NCI-H146 (cell line): ENCODE measurements around the gene MPV17L2.

ENCODE experiments used
- DNase-seq: peaks from one replicate; lab custom pipeline; 2025; lab: John Stamatoyannopoulos, UW

MPV17L2 gene

GRCh38 chr19:18218600-18218999, 25.6 kb downstream of the MPV17L2 start:
- DNase-seq: no peak

- DNase-seq: no peak
These were observed 27.1 kb downstream of the MPV17L2 start for GRCh38 chr19:18219911-18220631.

DNA sequence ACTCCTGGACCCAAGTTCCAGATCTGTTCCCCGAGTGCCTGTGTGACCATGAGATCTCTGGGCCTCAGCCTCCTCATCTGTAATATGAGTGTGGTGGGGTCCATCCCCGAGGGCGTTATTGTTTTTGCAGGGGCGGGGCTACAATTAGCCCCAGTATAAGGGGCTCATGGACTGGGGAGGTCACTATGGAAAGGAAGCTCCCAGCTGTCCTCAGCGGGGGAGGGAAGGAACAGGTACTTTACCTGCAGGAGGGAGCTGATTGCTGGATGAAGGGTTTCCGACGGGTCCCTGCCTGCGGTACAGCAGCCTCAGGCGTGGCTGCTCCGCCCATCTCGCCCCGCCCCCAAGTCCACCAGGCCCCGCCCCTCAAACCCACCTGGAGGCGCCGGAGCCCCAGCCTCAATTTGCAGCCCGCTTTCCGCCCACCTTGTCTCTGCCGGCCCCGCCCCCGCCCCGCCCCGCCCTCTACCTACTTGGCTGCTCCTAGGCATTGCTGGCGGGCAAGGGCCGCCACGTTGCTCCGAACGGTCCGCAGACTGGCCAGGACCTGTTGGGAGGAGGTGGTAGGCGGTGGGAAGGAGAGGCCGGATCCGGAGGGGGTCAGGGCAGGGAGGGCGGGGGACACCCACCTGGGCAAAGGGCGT, 27.7 kb downstream of the MPV17L2 start:
- DNase-seq: peak; percentile 85

- no peak for DNase-seq
These were observed 29.1 kb downstream of the MPV17L2 start for GRCh38 chr19:18221815-18222725.

DNA sequence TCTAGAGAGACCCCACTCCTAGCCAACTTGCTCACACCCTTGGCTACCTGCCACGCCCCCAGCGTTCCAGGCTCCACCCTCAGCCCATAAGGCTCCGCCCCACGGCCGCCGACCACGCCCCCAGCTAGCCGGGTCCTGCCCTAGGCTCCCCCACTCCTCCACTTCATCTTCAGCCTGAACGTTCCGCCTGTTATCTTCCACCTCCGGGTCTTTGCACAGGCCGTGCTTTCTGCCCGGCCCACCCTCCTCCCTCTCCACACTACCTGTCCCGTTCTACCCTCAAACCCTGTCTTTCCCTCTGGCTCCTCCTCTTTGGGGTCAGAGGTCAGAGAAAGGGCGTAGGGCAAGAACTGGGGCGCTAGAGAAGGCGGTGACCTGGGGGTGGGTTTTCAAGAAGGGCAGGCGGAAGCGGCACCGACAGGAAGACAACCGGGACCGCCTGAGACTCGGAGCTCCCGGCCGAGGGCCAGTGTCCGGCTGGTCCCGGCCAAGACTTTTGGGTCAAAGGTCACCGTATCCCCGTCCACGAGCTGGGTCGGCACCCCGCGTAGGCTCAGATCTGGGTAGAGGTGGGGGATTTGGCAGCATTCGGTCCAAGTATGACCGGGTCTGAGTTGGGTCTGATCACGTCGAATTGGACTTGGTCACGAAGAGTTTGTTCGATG, 31.0 kb downstream of the MPV17L2 start:
- DNase-seq: peak; percentile 66

- peak; percentile 100 for DNase-seq
These were observed 31.7 kb downstream of the MPV17L2 start for GRCh38 chr19:18224525-18225354.

GRCh38 chr19:18225355-18225701, 32.3 kb downstream of the MPV17L2 start:
- DNase-seq: no peak

DNA sequence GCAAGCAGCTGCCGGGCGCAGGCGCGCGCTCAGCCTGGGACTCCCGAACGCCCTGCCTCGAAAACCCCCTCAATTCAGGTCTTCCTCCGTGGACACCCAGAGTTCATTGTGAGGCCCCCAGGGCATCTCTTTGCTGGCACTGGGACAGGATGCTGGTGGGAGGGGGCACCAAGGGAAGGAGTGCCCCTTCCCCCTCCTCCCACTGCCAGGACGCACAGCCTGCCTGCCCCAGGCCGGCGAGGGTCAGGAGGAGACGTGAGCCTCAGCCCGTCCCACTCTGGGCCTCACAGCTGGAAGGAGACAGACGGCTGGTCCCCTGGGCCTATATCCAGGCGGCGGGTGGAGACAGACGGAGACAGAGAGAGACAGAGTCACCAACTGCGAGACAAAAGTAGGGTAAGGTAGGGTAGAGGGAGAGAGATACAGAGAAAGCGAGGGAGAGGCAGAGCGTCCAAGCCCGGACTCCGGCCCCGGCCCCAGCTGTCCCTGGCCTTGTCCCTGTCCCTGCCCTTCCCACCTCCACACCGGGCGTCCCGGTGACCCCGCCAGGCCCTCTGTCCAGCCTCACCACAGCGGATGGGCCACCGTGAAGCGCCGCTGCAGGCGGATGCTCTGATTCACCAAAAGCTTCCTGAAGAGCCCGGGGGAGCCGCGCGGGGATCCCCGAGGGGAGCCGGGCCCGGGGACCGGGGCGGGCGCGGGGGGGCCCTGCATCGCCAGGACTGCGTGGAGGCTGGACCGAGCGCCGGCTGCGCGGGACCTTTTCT, 32.9 kb downstream of the MPV17L2 start, which contains the start of gene PDE4C:
PDE4C (minus strand) TSS at position 737 of the 767 bp plus-strand sequence; CDS start at position 714, 23 bp downstream.
- DNase-seq: no peak

GRCh38 chr19:18226956-18227780, 34.1 kb downstream of the MPV17L2 start:
- no peak for DNase-seq

GRCh38 chr19:18227781-18228271, 34.8 kb downstream of the MPV17L2 start:
- DNase-seq: no peak

DNA sequence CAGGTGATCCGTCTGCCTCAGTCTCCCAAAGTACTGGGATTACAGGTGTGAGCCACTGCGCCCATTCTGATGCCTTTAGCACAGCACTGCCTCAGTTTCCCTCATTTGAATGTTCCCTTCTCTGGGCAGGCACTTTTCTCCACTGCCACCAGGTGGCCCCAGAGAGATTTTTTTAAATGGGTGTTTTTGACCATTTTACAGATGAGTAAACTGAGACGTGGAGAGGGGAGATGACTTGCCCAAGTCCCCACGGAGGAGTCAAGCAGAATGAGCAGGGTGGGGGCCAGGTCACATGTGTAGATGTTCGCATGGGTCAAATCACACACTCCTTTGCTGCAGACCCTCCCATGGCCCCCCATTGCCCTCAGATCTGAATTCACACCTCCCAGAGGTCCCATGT, 36.5 kb downstream of the MPV17L2 start:
- no peak for DNase-seq

DNA sequence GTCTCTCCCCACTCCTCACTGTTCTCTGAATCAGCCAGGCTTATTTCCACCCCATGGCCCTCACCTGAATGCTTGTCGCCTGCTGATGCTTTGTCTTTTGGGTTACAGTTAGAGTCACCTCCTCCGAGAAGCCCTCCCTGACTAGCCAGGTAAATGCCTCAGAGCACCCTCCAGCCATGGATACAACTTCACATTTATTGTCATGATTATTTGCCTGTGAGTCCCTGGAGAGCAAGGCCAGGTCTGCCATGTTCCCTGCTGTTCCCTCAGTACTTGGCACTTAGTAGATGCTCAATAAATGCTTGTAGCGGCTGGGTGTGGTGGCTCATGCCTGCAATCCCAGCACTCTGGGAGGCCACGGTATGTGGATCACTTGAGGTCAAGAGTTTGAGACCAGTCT, 36.9 kb downstream of the MPV17L2 start:
- no peak for DNase-seq

DNA sequence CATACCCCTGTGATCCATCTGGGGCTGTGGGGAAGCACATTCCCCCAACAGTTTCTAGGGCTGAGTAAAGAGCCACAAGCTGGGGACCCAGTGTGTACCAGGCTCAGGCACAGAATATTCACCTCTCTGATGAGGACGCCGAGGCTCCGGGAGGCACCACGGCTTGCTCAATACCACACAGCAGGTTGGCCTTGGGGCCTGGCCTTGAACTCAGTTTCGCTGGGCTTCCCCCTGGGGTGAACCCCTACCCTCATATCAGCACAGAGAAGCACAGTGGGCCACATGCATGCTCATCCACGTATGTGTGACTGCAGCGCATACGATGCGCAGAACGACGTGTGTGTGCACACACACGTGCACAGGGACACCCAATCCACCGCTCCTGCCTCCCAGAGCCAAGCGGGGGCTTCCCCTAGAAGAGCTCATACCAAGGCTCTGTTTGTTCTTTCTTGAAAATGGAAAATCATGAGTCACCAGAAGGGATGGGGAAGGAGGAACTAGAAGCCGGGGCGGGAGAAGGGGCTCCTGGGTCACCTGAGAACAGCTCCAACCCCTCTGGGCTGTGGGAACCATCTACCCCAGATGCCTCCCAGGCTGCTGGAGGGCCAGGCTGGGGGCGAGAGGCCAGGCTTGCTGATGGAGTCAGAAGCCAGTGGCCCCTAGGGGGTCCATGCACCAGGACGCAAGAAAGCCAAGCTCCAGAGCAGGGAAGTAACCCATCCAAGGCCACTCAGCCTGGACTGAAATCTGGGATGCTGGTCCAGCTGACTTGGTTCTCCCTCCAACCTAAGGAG, 38.1 kb downstream of the MPV17L2 start:
- DNase-seq: no peak

- DNase-seq: no peak
These were observed 38.8 kb downstream of the MPV17L2 start for GRCh38 chr19:18231775-18232174.

- peak; percentile 82 for DNase-seq
These were observed 39.7 kb downstream of the MPV17L2 start for GRCh38 chr19:18232540-18233223.

DNA sequence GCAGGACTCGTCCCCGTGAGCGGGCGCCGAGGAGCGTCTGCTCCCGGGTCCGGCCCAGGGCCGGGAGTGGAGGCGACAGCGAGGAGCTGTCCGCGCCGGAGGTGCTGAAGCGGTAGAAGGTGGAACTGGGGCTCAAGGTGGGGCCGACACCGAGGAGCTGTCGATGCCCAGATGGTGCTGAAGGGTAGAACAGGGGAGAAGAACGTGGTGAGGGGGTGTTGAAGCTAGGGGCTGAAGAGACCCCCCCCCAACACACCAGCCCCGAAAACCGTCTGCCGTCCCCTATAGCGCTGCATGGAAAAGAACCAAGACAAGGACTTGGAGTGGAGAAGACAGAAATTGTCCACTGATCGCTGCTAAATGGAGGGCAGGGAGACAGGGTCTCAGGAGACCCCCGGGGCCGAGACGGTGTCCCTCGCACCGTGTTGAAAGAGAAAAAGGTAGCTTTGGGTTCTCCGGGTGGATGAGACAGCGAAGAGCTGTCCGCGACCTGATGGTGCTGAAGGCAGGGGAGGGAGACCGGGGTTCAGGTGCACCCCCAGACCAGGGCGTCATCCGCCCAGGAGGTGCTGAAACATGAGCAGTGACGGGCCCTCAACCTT, 40.3 kb downstream of the MPV17L2 start:
- peak; percentile 63 for DNase-seq

GRCh38 chr19:18234194-18234593, 41.2 kb downstream of the MPV17L2 start:
- no peak for DNase-seq
